Measurements from ENCODE around the gene PLA2G4A.

GRCh38 chr1:186790101-186790500 lies 38.6 kb upstream of the PLA2G4A start:
- TF ChIP-seq EZH2 (IDR thresholded peaks at IDR 0.05) (no peak), POLR2AphosphoS5 (IDR thresholded peaks at IDR 0.05; ENCODE audit: borderline replicate concordance, low read depth, low read length) (no peak), FOXP2 (optimal IDR thresholded peaks at IDR 0.05; ENCODE audit: control extremely low read depth, extremely low read length, insufficient read depth) (no peak)

Data from SK-N-MC (cell line).